GM23248 (cell line): ENCODE data around the gene SBNO2.

Experiments
- EZH2 ChIP-seq: fragments of 200-600 bp; sonication (generic); IDR thresholded peaks from 2 replicates; pipeline ENCODE4 v1.6.1; 2018; ENCODE audit warnings: antibody characterized with exemption, mild to moderate bottlenecking; ENCODE audit not compliant: insufficient read depth, poor library complexity, severe bottlenecking
- EZH2phosphoT487 ChIP-seq: fragments of 200-600 bp; sonication (generic); IDR thresholded peaks from 2 replicates; pipeline ENCODE4 v1.6.1; 2018; ENCODE audit warnings: antibody characterized with exemption, moderate library complexity, mild to moderate bottlenecking, low read depth; ENCODE audit not compliant: insufficient read depth

GRCh38 chr19:1206864-1207450, 32.9 kb upstream of the SBNO2 start:
- TF ChIP-seq EZH2 (no peak), EZH2phosphoT487 (no peak)
